ENCODE data around the gene ARHGEF10L. TPM values are rescaled to one million over a fixed set of nuclear protein-coding genes. Genes with fewer than 3 reads are reported as not detected.

The ARHGEF10L gene
- total and polyA plus RNA-seq, 8 donors = 16.8 to 39.6 (median 21.1) TPM

DNA sequence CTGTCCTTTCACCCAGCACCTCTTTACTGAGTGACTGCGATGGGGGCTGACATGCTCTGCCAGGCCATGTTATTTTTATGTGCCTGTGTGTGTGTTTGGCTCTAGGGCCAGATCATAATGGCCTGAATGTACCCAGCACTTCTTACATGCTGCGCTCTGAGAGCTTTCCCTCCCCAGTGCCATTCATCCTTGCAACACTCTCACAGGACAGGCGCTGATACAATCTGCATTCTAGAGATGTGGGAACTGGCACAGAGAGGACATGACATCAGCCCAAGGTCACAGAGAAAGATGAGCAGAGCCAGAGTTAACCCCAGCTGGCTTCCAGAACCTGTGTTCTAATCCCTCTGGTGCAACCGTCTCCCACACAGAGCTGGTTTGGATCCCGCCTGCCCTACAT is 54.5 kb downstream of the ARHGEF10L start:
- no peaks in the 10 kb centered on the region for H3K36me3 ChIP-seq
- no peak for ATAC-seq
- H3K27ac ChIP-seq = no peak overlapping the region
- H3K4me1 ChIP-seq = peaks cover 0 to 11% of the 10 kb centered on the region in 2 donors
- H3K4me3 ChIP-seq = no peak overlapping the region
- DNase-seq = no peak
- no peaks in the 10 kb centered on the region for H3K27me3 ChIP-seq
- TF ChIP-seq CTCF (IDR thresholded peaks at IDR 0.05) = no peak
- intact Hi-C loops (cut with DNase I) = no loop called here
- no peaks in the 10 kb centered on the region for H3K9me3 ChIP-seq

DNA sequence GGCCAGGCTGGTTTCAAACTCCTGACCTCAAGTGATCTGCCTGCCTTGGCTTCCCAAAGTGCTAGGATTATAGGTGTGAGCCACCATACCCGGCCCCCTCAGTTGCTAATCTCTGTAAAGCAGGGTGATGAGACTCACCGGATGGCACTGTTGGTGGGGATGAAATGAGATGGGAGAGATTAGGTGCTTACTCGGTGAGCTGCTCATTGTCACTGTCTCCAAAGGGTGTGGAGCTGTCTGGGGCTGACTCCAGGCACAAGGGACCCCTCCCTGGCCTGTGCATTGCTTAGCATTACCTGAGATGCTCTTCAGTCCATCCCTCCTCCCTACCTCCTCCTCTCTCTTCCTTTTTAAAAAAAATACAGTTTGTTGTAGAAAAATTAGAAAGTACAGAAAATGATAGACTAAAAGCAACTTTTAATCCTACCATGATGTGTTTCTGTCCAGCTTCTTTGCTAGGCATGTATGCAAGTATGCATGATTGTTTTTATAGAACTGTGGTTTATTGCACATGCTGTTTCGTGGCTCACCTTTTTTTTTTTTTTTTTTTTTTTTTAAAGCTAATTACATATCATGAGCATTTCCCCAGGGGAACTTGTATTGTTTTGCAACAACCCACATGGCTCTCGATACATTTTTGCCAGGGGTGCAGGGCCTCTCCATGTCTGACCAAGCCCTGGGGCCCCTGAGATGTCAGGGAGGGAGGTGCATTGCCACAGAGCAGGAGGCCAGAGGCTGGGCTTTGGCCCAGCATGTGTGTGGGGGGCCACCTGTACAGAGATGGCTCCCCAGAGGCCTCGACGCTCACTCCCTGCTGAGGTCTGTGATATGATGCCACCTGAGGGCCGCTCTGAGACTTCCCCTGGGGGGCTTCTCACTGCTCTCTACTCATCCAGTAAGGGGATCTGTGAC is 55.4 kb downstream of the ARHGEF10L start:
- Histone ChIP-seq H3K36me3 (no peaks in the 10 kb centered on the region), H3K9me3 (no peaks in the 10 kb centered on the region), H3K27me3 (no peaks in the 10 kb centered on the region), H3K27ac (no peak overlapping the region), H3K4me1 (peaks cover 0 to 10% of the 10 kb centered on the region in 2 donors), H3K4me3 (no peak overlapping the region)
- intact Hi-C loops (cut with DNase I) = no loop called here
- no peak for TF ChIP-seq CTCF (IDR thresholded peaks at IDR 0.05)
- no peak for ATAC-seq
- DNase-seq = no peak

DNA sequence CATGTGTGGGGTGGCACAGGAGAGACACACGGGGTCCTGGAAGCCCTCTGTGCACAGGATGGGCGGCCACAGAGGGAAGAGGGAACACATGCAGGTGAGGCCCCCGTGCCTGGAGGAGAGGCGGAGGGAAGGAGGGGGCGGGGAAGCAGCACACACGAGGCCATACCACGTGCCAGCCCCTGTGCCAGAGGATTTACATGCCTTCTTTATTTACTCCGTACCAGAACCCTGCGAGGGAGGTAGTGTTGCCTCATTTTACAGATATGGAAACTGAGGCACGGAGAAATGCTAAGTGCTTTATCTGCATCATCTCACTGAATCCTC is 56.1 kb downstream of the ARHGEF10L start:
- peaks cover 0 to 10% of the 10 kb centered on the region in 2 donors for H3K4me1 ChIP-seq
- no peaks in the 10 kb centered on the region for H3K27me3 ChIP-seq
- H3K36me3 ChIP-seq = no peaks in the 10 kb centered on the region
- no peaks in the 10 kb centered on the region for H3K9me3 ChIP-seq
- H3K4me3 ChIP-seq = no peak overlapping the region
- TF ChIP-seq CTCF (IDR thresholded peaks at IDR 0.05) = no peak
- no peak for ATAC-seq
- DNase-seq = no peak
- intact Hi-C loops (cut with DNase I) = no loop called here
- H3K27ac ChIP-seq = no peak overlapping the region

- ATAC-seq (peak; percentile 43), DNase-seq (no peak)
- Histone ChIP-seq H3K27ac (no peak overlapping the region), H3K4me1 (peaks cover 0 to 10% of the 10 kb centered on the region in 2 donors), H3K27me3 (no peaks in the 10 kb centered on the region), H3K4me3 (no peak overlapping the region), H3K36me3 (no peaks in the 10 kb centered on the region), H3K9me3 (no peaks in the 10 kb centered on the region)
- no peak for TF ChIP-seq CTCF (IDR thresholded peaks at IDR 0.05)
- intact Hi-C loops (cut with DNase I) = no loop called here
These were observed 56.7 kb downstream of the ARHGEF10L start for GRCh38 chr1:17596186-17596585.

GRCh38 chr1:17596651-17597509 is 57.4 kb downstream of the ARHGEF10L start:
- H3K27ac ChIP-seq = peak overlapping the region in 1 of 2 donors; percentile 53
- ATAC-seq (peak; percentile 72), DNase-seq (no peak)
- no peaks in the 10 kb centered on the region for H3K9me3 ChIP-seq
- no peak for TF ChIP-seq CTCF (IDR thresholded peaks at IDR 0.05)
- H3K27me3 ChIP-seq = no peaks in the 10 kb centered on the region
- no peak overlapping the region for H3K4me3 ChIP-seq
- H3K36me3 ChIP-seq = no peaks in the 10 kb centered on the region
- peaks cover 0 to 10% of the 10 kb centered on the region in 2 donors for H3K4me1 ChIP-seq
- intact Hi-C loops (cut with DNase I) = no loop called here
